ENCODE results near the gene ZNF563. TPM values are rescaled to one million over a fixed set of nuclear protein-coding genes. Genes with fewer than 3 reads are reported as not detected.

The ZNF563 gene
- total RNA-seq, 1 experiment from 2014 or later = 1.9 TPM

- no peaks in the 10 kb centered on the region for H4K20me1 ChIP-seq (ENCODE audit: control insufficient read depth, insufficient read depth, insufficient read length)
- no peak overlapping the region for H3K9ac ChIP-seq (ENCODE audit: extremely low read depth, insufficient read length, low read length)
- H2BK120ac ChIP-seq (ENCODE audit: low read depth, low read length, poor library complexity, severe bottlenecking) = no peak overlapping the region
- H3K4me3 Mint-ChIP-seq = no peak overlapping the region
- no peak overlapping the region for H4K91ac ChIP-seq (ENCODE audit: insufficient read length, low read depth, low read length)
- H2BK12ac ChIP-seq (ENCODE audit: insufficient read length, low read depth, low read length) = no peak overlapping the region
- H3T11ph ChIP-seq (ENCODE audit: low read length) = no peak overlapping the region
- H3K36me3 Mint-ChIP-seq (ENCODE audit: insufficient read depth in 1 of 3, low read depth in 3 of 3) = peaks cover 12 to 27% (median 21%) of the 10 kb centered on the region in 3 experiments
- no peak overlapping the region for H2BK15ac ChIP-seq (ENCODE audit: low read depth, low read length)
- no peak overlapping the region for H3K23ac ChIP-seq (ENCODE audit: insufficient read length, low read depth, low read length)
- no peak overlapping the region for H2BK20ac ChIP-seq (ENCODE audit: low read depth, low read length, poor library complexity, severe bottlenecking)
- H2AK5ac ChIP-seq (ENCODE audit: insufficient read length, low read length) = no peak overlapping the region
- no peaks in the 10 kb centered on the region for H3K79me2 ChIP-seq (ENCODE audit: insufficient read depth, low read length)
- no peaks in the 10 kb centered on the region for H3K4me1 Mint-ChIP-seq
- no peaks in the 10 kb centered on the region for H3K4me1 ChIP-seq (ENCODE audit: insufficient read depth, low read length)
- H3K4me2 ChIP-seq (ENCODE audit: insufficient read depth, insufficient read length, low read length) = no peak overlapping the region
- no peak overlapping the region for H4K5ac ChIP-seq (ENCODE audit: insufficient read length, low read depth, low read length)
- H2BK5ac ChIP-seq (ENCODE audit: insufficient read length, low read length) = no peak overlapping the region
- H3K18ac ChIP-seq (ENCODE audit: insufficient read length, low read depth, low read length) = no peak overlapping the region
- no peak for DNase-seq
- WGBS (ENCODE audit: extremely low coverage, insufficient read length, low lambda C conversion rate) = no CpG with 5 or more reads among the region's 2 CpGs
- H4K8ac ChIP-seq (replicated peaks; ENCODE audit: insufficient read length, low read depth, low read length) = no peak overlapping the region
- no peak overlapping the region for H3K56ac ChIP-seq (ENCODE audit: insufficient read length, low read depth, low read length)
- H3K79me1 ChIP-seq (ENCODE audit: insufficient read depth, low read depth, low read length, poor library complexity, severe bottlenecking) = no peaks in the 10 kb centered on the region
- H3K9me3 ChIP-seq (ENCODE audit: control insufficient read depth, low read depth, low read length) = peaks cover 38% of the 10 kb centered on the region
- H3K23me2 ChIP-seq (ENCODE audit: insufficient read length, low read depth, low read length, poor library complexity, severe bottlenecking) = no peaks in the 10 kb centered on the region
- peaks cover 2% of the 10 kb centered on the region; the same call in 1 of the 2 replicates for H3K27me3 Mint-ChIP-seq (ENCODE audit: low read depth)
- TF ChIP-seq CTCF (conservative IDR thresholded peaks at IDR 0.05) = no peak
- no peak overlapping the region for H3K14ac ChIP-seq (ENCODE audit: insufficient read depth, low read length)
- H3K27ac Mint-ChIP-seq = no peak overlapping the region
- no peak overlapping the region for H3K27ac ChIP-seq (ENCODE audit: insufficient read length, low read depth, low read length)
- H3K9me3 Mint-ChIP-seq = peaks cover 65 to 72% of the 10 kb centered on the region in 2 experiments
- no peaks in the 10 kb centered on the region for H3K27me3 ChIP-seq (ENCODE audit: insufficient read depth, low read length)
- H2AFZ ChIP-seq (ENCODE audit: low read length) = no peak overlapping the region
- no peak overlapping the region for H3K4ac ChIP-seq (ENCODE audit: low read depth, low read length)
These were observed 47.0 kb upstream of the ZNF563 start for GRCh38 chr19:12380444-12380737.
